CD8-positive, alpha-beta memory T cell (primary cell): ENCODE data around the gene NAV3. TPM values are rescaled to one million over a fixed set of nuclear protein-coding genes. Genes with fewer than 3 reads are reported as not detected.

Experiments
- CTCF ChIA-PET: fragments of 350-600 bp; sonication (Branson Sonifier 250); formaldehyde crosslinking; loops from one replicate; lab custom pipeline; 2021; ENCODE audit warnings: antibody characterized with exemption; lab: Charles Lee
- POLR2A ChIA-PET: fragments of 350-600 bp; sonication (Branson Sonifier 250); formaldehyde crosslinking; loops from one replicate; lab custom pipeline; 2021; ENCODE audit warnings: antibody characterized with exemption; lab: Charles Lee
- DNase-seq, 5 donors: peaks; one replicate each; pipeline versions ENCODE4 v3.0.0 to v3.0.0-alpha.2; 2020 to 2022; ENCODE audit warnings: mixed read lengths in 1 of 5
- H3K27ac ChIP-seq: one replicate; pipeline ENCODE4 v1.7.0; 2013; ENCODE audit warnings: low read depth, mild to moderate bottlenecking, low read length, moderate library complexity
- H3K27me3 ChIP-seq: 2 replicates; pipeline ENCODE4 v1.7.0; 2013; ENCODE audit warnings: low read length, mild to moderate bottlenecking; ENCODE audit not compliant: insufficient read depth, poor library complexity, severe bottlenecking
- H3K36me3 ChIP-seq: 2 replicates; pipeline ENCODE4 v1.7.0; 2013; ENCODE audit warnings: mild to moderate bottlenecking, low read length, moderate library complexity; ENCODE audit not compliant: insufficient read depth
- H3K4me1 ChIP-seq: 2 replicates; pipeline ENCODE4 v1.7.0; 2013; ENCODE audit warnings: mild to moderate bottlenecking, low read length, moderate library complexity; ENCODE audit not compliant: insufficient read depth
- H3K4me3 ChIP-seq: 2 replicates; pipeline ENCODE4 v1.7.0; 2013; ENCODE audit warnings: mild to moderate bottlenecking, low read length
- H3K9me3 ChIP-seq: 2 replicates; pipeline ENCODE4 v1.7.0; 2013; ENCODE audit warnings: mild to moderate bottlenecking, low read length
- H3K27ac Mint-ChIP-seq, 8 donors: one replicate each; pipeline ENCODE4 v1.8.0; 2020 to 2021; ENCODE audit warnings: mixed read lengths in 8 of 8, mild to moderate bottlenecking in 6 of 8, inconsistent platforms in 3 of 8, moderate library complexity in 3 of 8
- H3K27me3 Mint-ChIP-seq, 2 donors: one replicate each; pipeline ENCODE4 v1.8.0; 2020 to 2021; ENCODE audit warnings: mixed read lengths in 2 of 2, mild to moderate bottlenecking in 1 of 2, moderate library complexity in 1 of 2
- H3K36me3 Mint-ChIP-seq, 3 donors: one replicate each; pipeline ENCODE4 v1.8.0; 2020 to 2021; ENCODE audit warnings: mixed read lengths in 3 of 3, inconsistent platforms in 1 of 3, mild to moderate bottlenecking in 1 of 3
- H3K4me1 Mint-ChIP-seq, 3 donors: one replicate each; pipeline ENCODE4 v1.8.0; 2020 to 2021; ENCODE audit warnings: mixed read lengths in 3 of 3, inconsistent platforms in 1 of 3, mild to moderate bottlenecking in 1 of 3
- H3K4me3 Mint-ChIP-seq, 7 donors: one replicate each; pipeline ENCODE4 v1.8.0; 2020 to 2021; ENCODE audit warnings: mixed read lengths in 7 of 7, mild to moderate bottlenecking in 6 of 7, moderate library complexity in 4 of 7, inconsistent platforms in 2 of 7
- H3K9me3 Mint-ChIP-seq, 5 donors: one replicate each; pipeline ENCODE4 v1.8.0; 2020 to 2022; ENCODE audit warnings: mixed read lengths in 5 of 5, mild to moderate bottlenecking in 3 of 5, moderate library complexity in 2 of 5, inconsistent platforms in 1 of 5
- polyA plus RNA-seq: library from polyadenylated mRNA; unstranded; fragments of 300-500 nt; fragmentation: Illumina TruSeq; gene quantifications from one replicate; pipeline ENCODE4 v1.2.3, GENCODE V29; 2021
- total RNA-seq, 2 experiments: library from RNA; stranded (reverse); gene quantifications; one replicate each; pipeline ENCODE4 v1.2.3, GENCODE V29; 2021

Gene NAV3
- total and polyA plus RNA-seq, 3 experiments from 2014 or later: not detected

DNA sequence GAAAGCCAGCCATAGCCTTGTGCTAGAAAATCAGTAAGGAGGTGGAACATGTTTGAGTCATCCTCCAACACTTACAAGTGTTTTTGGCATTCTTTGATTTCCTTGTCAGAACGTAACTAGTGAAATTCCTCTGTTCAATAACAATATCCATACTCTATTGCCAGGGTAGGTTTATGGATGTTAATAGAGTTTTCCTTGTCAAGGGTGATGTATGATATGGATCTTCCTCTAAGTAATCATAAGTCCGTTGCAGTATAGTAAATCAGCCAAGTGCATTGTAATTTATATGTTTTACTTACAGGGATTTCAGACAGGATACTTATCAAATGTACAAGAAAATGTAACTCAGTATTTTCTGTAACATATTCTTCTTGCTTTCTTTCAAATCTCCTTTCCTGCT lies 19.4 kb downstream of the NAV3 start:
- H3K36me3 Mint-ChIP-seq: no peaks in the 10 kb centered on the region
- H3K27me3 Mint-ChIP-seq: no peaks in the 10 kb centered on the region
- H3K27ac ChIP-seq: no peak overlapping the region
- CTCF ChIA-PET: no interaction called here
- H3K27me3 ChIP-seq: no peaks in the 10 kb centered on the region
- H3K4me1 Mint-ChIP-seq: no peaks in the 10 kb centered on the region
- no peak overlapping the region for H3K4me3 Mint-ChIP-seq
- no peaks in the 10 kb centered on the region for H3K9me3 ChIP-seq
- POLR2A ChIA-PET: no interaction called here
- no peaks in the 10 kb centered on the region for H3K4me1 ChIP-seq
- no peak for DNase-seq
- H3K27ac Mint-ChIP-seq: no peak overlapping the region
- H3K36me3 ChIP-seq: no peaks in the 10 kb centered on the region
- no peak overlapping the region for H3K4me3 ChIP-seq
- H3K9me3 Mint-ChIP-seq: peaks cover 3 to 23% (median 5%) of the 10 kb centered on the region in 5 donors

GRCh38 chr12:77850698-77851097 lies 20.0 kb downstream of the NAV3 start:
- DNase-seq: no peak
- CTCF ChIA-PET: no interaction called here
- no peaks in the 10 kb centered on the region for H3K27me3 ChIP-seq
- POLR2A ChIA-PET: no interaction called here
- H3K4me3 Mint-ChIP-seq: no peak overlapping the region
- no peaks in the 10 kb centered on the region for H3K36me3 ChIP-seq
- no peak overlapping the region for H3K4me3 ChIP-seq
- no peaks in the 10 kb centered on the region for H3K4me1 Mint-ChIP-seq
- H3K27ac ChIP-seq: no peak overlapping the region
- no peaks in the 10 kb centered on the region for H3K4me1 ChIP-seq
- H3K27me3 Mint-ChIP-seq: no peaks in the 10 kb centered on the region
- H3K36me3 Mint-ChIP-seq: no peaks in the 10 kb centered on the region
- H3K9me3 Mint-ChIP-seq: peaks cover 3 to 23% (median 6%) of the 10 kb centered on the region in 5 donors
- H3K9me3 ChIP-seq: no peaks in the 10 kb centered on the region
- no peak overlapping the region for H3K27ac Mint-ChIP-seq

DNA sequence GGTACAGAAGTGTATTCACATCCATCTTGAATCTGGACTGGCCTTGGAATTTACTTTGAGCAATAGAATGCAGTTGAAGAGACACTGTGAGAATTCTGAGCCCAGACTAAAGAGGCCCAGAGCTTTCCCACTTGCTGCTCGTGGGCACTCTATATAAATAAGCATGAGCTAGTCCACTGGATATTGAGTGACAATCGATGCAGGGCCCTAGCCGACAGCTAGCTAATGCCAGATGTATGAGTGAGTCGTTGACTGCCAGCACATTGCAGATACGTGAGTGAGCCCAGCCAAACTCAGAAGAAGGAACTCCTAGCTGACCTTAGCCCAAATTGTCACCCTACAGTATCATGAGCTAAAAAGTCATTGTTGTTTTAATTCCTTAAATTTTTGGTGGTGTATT lies 24.9 kb downstream of the NAV3 start:
- Mint-ChIP-seq H3K4me3 (no peak overlapping the region), H3K4me1 (no peaks in the 10 kb centered on the region), H3K27ac (no peak overlapping the region), H3K36me3 (no peaks in the 10 kb centered on the region), H3K27me3 (no peaks in the 10 kb centered on the region), H3K9me3 (peaks cover 0 to 16% (median 3%) of the 10 kb centered on the region in 5 donors)
- Histone ChIP-seq H3K27ac (no peak overlapping the region), H3K9me3 (no peaks in the 10 kb centered on the region), H3K4me1 (no peaks in the 10 kb centered on the region), H3K27me3 (no peaks in the 10 kb centered on the region), H3K36me3 (no peaks in the 10 kb centered on the region), H3K4me3 (no peak overlapping the region)
- DNase-seq: no peak
- POLR2A ChIA-PET: no interaction called here
- CTCF ChIA-PET: no interaction called here

DNA sequence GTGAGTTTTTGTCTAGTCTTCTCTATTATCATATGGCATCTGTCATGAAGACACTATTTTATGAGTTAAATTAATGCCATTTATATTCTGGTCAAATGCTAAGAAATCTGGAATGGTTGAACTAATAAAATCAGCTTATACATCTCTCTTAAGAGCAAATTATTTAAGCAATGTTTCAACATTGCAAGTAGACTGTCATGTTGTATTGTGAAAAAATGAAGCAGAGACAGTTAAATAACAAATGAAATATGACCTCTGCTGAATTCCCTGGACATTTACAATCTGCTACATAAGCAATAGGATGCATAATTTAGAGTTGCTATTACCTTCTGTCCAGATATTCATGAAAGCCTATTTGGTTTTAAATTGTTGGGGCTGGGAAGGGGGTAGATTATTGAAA lies 30.6 kb downstream of the NAV3 start:
- Mint-ChIP-seq H3K9me3 (peaks cover 0 to 18% (median 0%) of the 10 kb centered on the region in 5 donors), H3K27ac (no peak overlapping the region), H3K4me1 (no peaks in the 10 kb centered on the region), H3K4me3 (no peak overlapping the region), H3K36me3 (no peaks in the 10 kb centered on the region), H3K27me3 (no peaks in the 10 kb centered on the region)
- ChIA-PET POLR2A (no interaction called here), CTCF (no interaction called here)
- Histone ChIP-seq H3K27ac (no peak overlapping the region), H3K36me3 (no peaks in the 10 kb centered on the region), H3K9me3 (no peaks in the 10 kb centered on the region), H3K27me3 (no peaks in the 10 kb centered on the region), H3K4me3 (no peak overlapping the region), H3K4me1 (no peaks in the 10 kb centered on the region)
- DNase-seq: no peak

- Histone ChIP-seq H3K9me3 (no peaks in the 10 kb centered on the region), H3K27me3 (no peaks in the 10 kb centered on the region), H3K27ac (no peak overlapping the region), H3K36me3 (no peaks in the 10 kb centered on the region), H3K4me3 (no peak overlapping the region), H3K4me1 (no peaks in the 10 kb centered on the region)
- no peaks in the 10 kb centered on the region for H3K36me3 Mint-ChIP-seq
- DNase-seq: no peak
- H3K4me1 Mint-ChIP-seq: no peaks in the 10 kb centered on the region
- ChIA-PET CTCF (no interaction called here), POLR2A (no interaction called here)
- no peaks in the 10 kb centered on the region for H3K27me3 Mint-ChIP-seq
- no peak overlapping the region for H3K4me3 Mint-ChIP-seq
- peaks cover 0 to 13% (median 4%) of the 10 kb centered on the region in 5 donors for H3K9me3 Mint-ChIP-seq
- no peak overlapping the region for H3K27ac Mint-ChIP-seq
Observed at GRCh38 chr12:77865178-77865577, 34.5 kb downstream of the NAV3 start.

- no peaks in the 10 kb centered on the region for H3K27me3 ChIP-seq
- no peak overlapping the region for H3K27ac Mint-ChIP-seq
- CTCF ChIA-PET: no interaction called here
- POLR2A ChIA-PET: no interaction called here
- no peaks in the 10 kb centered on the region for H3K27me3 Mint-ChIP-seq
- no peaks in the 10 kb centered on the region for H3K36me3 ChIP-seq
- no peak overlapping the region for H3K4me3 Mint-ChIP-seq
- H3K9me3 Mint-ChIP-seq: peaks cover 0 to 30% (median 10%) of the 10 kb centered on the region in 5 donors
- no peak overlapping the region for H3K27ac ChIP-seq
- no peak for DNase-seq
- H3K9me3 ChIP-seq: no peaks in the 10 kb centered on the region
- H3K4me3 ChIP-seq: no peak overlapping the region
- no peaks in the 10 kb centered on the region for H3K4me1 ChIP-seq
- no peaks in the 10 kb centered on the region for H3K4me1 Mint-ChIP-seq
- H3K36me3 Mint-ChIP-seq: no peaks in the 10 kb centered on the region
Observed at GRCh38 chr12:77878901-77879300, 48.2 kb downstream of the NAV3 start.

DNA sequence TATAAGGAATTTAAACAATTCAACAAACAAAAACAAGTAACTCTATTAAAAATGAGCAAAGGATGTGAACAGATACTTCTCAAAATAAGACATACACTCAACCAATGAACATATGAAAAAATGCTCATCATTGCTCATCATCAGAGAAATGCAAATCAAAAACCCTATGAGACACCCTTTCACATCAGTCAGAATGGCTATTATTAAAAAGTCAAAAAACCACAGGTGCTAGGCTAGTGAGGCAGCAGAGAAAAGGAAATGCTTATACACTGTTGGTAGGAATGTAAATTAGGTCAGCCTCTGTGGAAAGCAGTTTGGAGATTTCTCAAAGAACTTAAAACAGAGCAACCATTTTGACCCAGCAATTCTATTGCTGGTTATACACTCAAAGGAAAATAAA lies 52.0 kb downstream of the NAV3 start:
- CTCF ChIA-PET: no interaction called here
- Histone ChIP-seq H3K4me1 (no peaks in the 10 kb centered on the region), H3K36me3 (no peaks in the 10 kb centered on the region), H3K27me3 (no peaks in the 10 kb centered on the region), H3K9me3 (no peaks in the 10 kb centered on the region), H3K27ac (no peak overlapping the region), H3K4me3 (no peak overlapping the region)
- Mint-ChIP-seq H3K4me3 (no peak overlapping the region), H3K27ac (no peak overlapping the region), H3K27me3 (no peaks in the 10 kb centered on the region), H3K9me3 (peaks cover 0 to 36% (median 9%) of the 10 kb centered on the region in 5 donors), H3K36me3 (no peaks in the 10 kb centered on the region), H3K4me1 (no peaks in the 10 kb centered on the region)
- no peak for DNase-seq
- POLR2A ChIA-PET: no interaction called here

DNA sequence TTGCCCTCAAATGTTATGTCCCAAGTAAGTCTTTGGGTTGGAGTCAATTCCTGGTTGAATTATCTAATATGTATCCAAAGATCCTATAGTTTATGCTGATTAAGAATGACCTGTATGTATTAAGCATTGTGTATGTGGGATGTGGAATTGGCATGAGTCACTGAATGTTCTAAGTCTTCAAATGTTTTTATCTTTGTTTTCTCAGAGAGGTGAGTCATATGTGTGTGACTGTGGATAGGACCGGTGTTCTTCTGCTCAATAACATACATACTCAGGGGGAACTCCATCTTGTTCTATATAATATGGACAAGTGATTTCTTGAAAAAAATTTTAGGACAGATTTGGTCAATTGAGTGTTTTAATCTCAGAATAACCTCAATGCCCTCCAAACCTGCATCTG lies 57.9 kb downstream of the NAV3 start:
- H3K27ac ChIP-seq: no peak overlapping the region
- H3K36me3 ChIP-seq: no peaks in the 10 kb centered on the region
- H3K27me3 ChIP-seq: no peaks in the 10 kb centered on the region
- H3K4me1 ChIP-seq: no peaks in the 10 kb centered on the region
- Mint-ChIP-seq H3K4me1 (no peaks in the 10 kb centered on the region), H3K27ac (no peak overlapping the region), H3K4me3 (no peak overlapping the region), H3K36me3 (no peaks in the 10 kb centered on the region), H3K27me3 (no peaks in the 10 kb centered on the region), H3K9me3 (peaks cover 0 to 24% (median 4%) of the 10 kb centered on the region in 5 donors)
- no peaks in the 10 kb centered on the region for H3K9me3 ChIP-seq
- CTCF ChIA-PET: no interaction called here
- no peak overlapping the region for H3K4me3 ChIP-seq
- POLR2A ChIA-PET: no interaction called here
- no peak for DNase-seq
